G401.6 (cell line): ENCODE measurements around the gene KIF9.
"Not testable (repeated sequence)": the region's sequence is repeated elsewhere in the genome, so short reads cannot be mapped to it uniquely, and the experiment has no call there.

ENCODE experiments used
- FAIRE-seq: peaks from 2 replicates; lab custom pipeline; 2012; peaks lifted over from hg19 to GRCh38; lab: Jason Lieb, UNC

The KIF9 gene

DNA sequence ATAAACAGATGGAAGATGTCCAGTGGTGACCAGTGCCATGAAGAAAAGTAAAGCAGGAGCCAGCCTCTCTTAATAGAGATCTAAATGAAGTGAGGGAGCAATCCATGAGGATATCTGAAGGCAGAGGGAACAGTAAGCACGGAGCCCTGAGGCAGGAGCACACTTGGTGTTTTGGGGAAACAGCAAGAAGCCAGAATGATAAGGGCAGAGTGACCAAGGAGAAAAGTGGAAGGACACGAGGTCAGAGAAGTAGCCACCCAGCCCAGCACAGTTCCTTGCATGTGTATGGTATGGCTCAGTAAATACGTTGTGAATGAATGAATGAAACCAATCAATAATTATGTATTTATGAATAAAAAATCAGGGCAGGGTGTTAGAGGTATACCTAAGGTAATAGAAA lies 11.8 kb upstream of the KIF9 start:
- no peak for FAIRE-seq

- no peak for FAIRE-seq
These were observed 11.2 kb upstream of the KIF9 start for GRCh38 chr3:47293822-47294221.

- FAIRE-seq, result not testable (repeated sequence)
These were observed 9.3 kb upstream of the KIF9 start for GRCh38 chr3:47291754-47292420.

DNA sequence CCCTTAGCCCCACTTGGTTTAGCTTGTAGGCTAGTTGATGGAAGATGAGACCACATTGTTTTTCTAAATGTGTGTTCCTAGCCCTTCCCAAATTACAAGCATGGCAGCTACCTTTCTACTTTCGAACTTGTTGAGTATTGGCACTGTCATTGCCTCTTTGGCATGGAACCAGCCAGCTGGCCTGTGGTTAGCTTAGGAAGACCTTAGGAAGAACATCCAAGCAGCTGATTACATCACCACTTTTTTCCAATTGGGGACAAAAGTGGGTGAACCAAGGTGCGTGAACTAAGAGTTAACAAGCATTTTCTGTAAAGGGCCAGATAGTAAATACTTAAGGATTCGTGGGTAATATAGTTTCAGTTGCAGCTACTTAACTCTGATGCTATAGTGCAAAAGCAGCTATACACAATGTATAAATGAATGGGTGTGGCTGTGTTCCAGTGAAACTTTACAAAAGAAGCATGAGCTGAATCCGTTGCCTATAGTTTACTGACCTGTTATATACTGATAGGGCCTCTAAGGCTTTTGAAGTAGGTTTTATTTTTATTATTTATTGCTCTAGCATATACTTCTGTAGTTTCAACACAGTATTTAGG lies 8.7 kb upstream of the KIF9 start:
- no peak for FAIRE-seq

DNA sequence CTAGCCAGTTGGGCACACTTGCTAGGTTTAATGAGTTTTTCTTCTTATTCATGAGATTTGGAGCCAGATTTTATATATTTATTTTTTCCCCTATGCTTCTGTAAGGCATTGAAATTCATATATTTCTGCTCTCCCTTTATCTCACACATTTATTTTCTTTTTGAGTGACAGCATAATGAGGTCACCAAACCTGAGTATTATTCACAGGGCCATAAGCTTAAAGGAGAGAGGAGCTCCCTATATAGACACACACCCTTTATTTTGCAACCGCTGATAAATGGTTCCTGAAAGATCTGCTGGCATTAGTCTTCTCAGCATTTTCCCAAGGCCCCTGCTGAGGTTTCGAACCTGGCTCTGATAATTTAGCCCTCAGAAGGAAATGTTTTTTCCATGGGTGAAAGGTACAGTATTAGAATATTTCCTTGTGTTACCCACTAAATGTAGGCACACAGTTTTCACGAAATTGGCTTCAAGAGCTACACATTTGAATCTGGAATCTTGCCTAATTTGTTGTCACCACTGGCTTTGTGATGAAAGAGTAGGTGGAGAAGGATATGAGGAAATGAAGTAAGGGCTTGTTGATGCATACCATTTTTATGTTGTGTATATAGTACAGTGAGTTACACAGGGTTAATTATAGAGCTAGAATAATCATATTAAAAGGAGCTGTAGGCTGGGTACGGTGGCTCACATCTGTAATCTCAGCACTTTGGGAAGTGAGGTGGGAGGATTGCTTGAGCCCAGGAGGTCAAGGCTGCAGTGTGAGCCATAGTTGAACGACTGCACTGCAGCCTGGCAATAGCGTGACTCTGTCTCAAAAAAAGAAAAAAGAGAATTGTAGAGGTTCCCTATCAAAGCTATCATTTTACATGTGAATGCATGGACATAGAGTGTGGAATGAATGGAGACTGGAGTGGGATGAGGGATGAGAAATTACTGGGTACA lies 6.6 kb upstream of the KIF9 start:
- FAIRE-seq, result no peak

GRCh38 chr3:47283591-47284364 lies 1.2 kb upstream of the KIF9 start:
- FAIRE-seq, result no peak

- FAIRE-seq, result no peak
These were observed 566 bp upstream of the KIF9 start for GRCh38 chr3:47283193-47283537.

GRCh38 chr3:47280519-47280918 lies 2.1 kb downstream of the KIF9 start:
- FAIRE-seq, result no peak

- FAIRE-seq, result no peak
These were observed 6.0 kb downstream of the KIF9 start for GRCh38 chr3:47276558-47276957.

- no peak for FAIRE-seq
These were observed 7.9 kb downstream of the KIF9 start for GRCh38 chr3:47274652-47275051.

- no peak for FAIRE-seq
These were observed 9.0 kb downstream of the KIF9 start for GRCh38 chr3:47273564-47273963.

DNA sequence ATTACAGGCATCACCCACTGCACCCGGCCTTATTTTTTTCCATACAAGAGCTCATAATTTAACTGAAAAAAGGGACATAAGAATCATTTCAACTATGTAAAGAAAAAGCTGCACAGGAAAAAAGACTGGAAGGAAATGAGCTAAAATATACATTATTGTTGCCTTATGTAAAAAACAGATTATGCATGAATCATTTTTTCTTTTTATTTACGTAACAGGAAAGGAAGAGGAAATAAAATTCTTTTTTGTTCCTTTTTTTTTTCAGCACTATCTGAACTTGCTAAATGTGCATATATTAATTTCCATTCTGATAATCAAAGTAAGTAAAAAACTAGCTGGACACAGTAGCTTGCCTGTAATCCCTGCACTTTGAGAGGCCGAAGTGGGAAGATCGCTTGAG lies 12.1 kb downstream of the KIF9 start:
- no peak for FAIRE-seq

DNA sequence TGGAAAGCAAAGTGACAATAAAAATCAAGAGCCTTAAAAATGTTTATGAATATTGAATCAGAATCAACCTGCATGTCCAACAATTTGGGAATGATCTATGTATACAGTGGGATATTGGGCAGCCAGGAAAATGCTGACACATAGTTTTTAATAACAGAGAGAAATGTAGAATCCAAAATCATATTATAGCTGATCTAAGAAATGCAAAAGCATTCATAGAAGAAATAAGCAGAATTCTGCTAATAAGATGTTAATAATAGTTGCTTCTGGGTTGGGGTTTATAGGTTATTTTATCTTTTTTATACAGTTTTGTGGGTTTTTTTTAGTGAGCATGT lies 15.1 kb downstream of the KIF9 start:
- FAIRE-seq, result no peak

DNA sequence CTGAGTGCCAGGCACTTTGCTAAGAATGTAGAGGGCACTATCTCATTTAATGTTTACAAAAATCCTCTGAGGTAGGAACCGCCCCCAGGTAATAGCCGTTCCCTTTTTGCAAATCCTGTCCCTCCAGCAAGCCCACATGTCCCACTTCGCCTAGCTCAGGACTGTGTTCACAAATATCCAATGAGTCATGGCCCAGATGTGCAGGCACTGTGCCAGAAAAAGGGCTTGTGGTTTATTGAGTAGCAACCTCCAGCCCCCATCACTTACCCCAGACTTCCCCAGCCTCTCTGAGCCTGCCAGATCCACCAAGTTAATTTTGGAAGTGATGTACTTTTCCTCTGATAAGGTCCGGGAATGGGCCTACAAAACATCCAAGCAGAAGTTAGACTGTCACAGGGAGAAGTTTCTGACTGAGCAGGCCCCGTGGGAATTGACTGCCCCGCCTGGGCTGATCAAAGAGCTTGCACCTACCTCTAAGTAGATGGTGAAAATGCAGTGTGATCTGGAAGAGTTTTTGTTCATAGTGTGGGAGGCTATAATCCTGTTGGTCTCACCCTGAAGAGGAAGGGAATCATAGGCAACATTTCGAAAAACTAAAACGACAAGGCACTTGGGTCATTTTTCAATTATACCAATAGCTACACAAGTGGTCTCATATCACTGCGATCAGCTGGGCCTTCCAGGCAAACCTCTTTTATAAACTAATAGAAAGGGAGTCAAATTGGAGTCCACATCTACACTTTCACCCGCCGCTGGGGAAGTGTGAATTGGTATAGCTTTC lies 15.7 kb downstream of the KIF9 start:
- no peak for FAIRE-seq

- no peak for FAIRE-seq
These were observed 16.7 kb downstream of the KIF9 start for GRCh38 chr3:47265725-47266428.

GRCh38 chr3:47265008-47265407 lies 17.6 kb downstream of the KIF9 start:
- FAIRE-seq, result no peak

GRCh38 chr3:47261301-47261700 lies 21.3 kb downstream of the KIF9 start:
- no peak for FAIRE-seq

DNA sequence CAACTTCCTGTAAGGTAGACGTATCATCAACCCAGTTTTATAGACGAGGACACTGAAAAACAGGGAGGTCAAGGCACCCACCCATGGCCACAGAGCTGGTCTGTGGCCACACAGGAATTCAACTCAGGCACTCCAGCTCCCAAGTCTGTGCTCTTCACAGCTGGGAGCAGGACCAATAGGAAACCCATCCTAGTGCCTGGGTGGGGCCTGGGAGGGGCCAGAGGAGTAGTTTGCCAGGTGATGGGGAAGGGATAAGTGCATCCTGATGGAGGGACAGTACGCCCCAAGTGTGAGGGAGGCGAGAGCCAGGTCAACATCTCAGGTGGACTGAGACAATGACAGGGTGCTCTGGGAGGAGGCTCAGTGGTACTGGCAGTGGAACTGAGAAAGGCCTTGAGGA lies 22.0 kb downstream of the KIF9 start:
- no peak for FAIRE-seq

DNA sequence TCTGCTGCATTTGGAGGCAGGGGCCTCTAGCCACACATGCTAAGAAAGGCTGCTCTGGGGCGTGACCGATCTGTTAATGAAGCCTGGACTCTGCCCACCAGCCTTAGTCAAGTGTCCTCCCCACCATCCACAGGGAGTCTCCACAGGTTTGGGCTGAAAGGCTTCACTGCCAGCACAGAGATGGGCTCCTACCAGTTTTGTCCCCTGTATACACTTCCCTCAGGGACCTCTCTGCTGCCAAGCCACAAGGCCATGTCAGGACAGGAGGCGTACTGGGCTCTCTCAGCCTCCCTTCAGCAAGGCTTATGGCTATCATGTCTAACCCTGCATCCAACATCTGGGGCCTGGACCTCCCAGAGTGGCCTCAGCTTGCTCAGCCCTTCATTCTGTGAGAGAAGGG lies 23.5 kb downstream of the KIF9 start:
- FAIRE-seq, result no peak

- not testable (repeated sequence) for FAIRE-seq
These were observed 26.3 kb downstream of the KIF9 start for GRCh38 chr3:47256331-47256730.

GRCh38 chr3:47251689-47252088 lies 30.9 kb downstream of the KIF9 start:
- FAIRE-seq, result no peak
